Heart left ventricle (tissue), 13 donors: ENCODE measurements around the gene U2AF1L4.

Experiments
- POLR2A ChIP-seq, 2 donors: fragments of 450-650 bp; IDR thresholded peaks; one replicate each; pipeline ENCODE4 v1.6.1; 2017; ENCODE audit warnings: antibody characterized with exemption in 2 of 2, mild to moderate bottlenecking in 2 of 2, moderate library complexity in 2 of 2
- TF ChIP-seq, protein P1 (sequence below), 12 donors: fragments of 200-600 bp; sonication (generic) in 4 of 12; IDR thresholded peaks; one replicate each; pipeline versions ENCODE4 v1.5.0 to v1.8.0; 2018 to 2022; ENCODE audit warnings: antibody characterized with exemption in 12 of 12, mild to moderate bottlenecking in 5 of 12
- donor health status: ischemic (EF 13 %, LVEDD 7.1; RV severe dilation, severe dysfunction).
- donor health status: DM: no; HTN: yes; CAD: no.
- donor health status: DM: no; HTN: no; CAD: no.
- donor health status: ischemic (EF 25% LVEDD 6.9; RV normal size, moderate dysfunction).
- donor health status: ischemic (EF 25% LVEDD 5.7; RV mildly dilated, moderate dysfunction).
- donor health status: ischemic (EF 35%, LVEDD 5.7; RV mildly dilated, moderate dysfunction).
- donor health status: nonischemic (EF 11% LVEDD 7.7; RV severe dilation, severe dysfunction).
- donor health status: DM: yes; HTN: yes; CAD: no.
- donor health status: PGD.
- donor health status: ischemic (EF 29% LVEDD 5.4; RV normal size, mild dysfunction).
- donor health status: nonischemic (EF 23%, LVEDD 6.1; RV moderate dilation, normal function).

DNA sequence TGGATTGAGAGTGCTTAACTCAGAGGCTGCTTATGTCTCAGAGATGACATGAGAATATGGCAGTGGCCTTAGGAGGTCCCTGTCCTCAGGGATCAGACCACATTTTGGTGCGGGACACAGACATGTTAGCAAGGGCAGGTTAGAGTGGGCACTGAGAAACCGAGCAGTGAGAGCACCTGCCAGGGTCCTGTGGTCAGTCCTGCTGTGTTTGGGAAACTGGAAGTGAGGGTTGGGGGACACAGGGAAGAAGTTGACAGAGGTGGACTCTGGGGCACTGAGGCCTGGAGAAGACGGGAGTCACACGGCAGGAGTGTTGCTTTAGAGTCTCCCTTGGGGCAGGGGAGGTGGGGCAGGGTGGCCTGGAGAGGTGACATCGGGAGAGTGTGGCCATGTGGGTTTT lies 10.3 kb downstream of the U2AF1L4 start:
- TF ChIP-seq, protein P1, sequence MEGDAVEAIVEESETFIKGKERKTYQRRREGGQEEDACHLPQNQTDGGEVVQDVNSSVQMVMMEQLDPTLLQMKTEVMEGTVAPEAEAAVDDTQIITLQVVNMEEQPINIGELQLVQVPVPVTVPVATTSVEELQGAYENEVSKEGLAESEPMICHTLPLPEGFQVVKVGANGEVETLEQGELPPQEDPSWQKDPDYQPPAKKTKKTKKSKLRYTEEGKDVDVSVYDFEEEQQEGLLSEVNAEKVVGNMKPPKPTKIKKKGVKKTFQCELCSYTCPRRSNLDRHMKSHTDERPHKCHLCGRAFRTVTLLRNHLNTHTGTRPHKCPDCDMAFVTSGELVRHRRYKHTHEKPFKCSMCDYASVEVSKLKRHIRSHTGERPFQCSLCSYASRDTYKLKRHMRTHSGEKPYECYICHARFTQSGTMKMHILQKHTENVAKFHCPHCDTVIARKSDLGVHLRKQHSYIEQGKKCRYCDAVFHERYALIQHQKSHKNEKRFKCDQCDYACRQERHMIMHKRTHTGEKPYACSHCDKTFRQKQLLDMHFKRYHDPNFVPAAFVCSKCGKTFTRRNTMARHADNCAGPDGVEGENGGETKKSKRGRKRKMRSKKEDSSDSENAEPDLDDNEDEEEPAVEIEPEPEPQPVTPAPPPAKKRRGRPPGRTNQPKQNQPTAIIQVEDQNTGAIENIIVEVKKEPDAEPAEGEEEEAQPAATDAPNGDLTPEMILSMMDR (IDR thresholded peaks at IDR 0.05): no peak
- TF ChIP-seq POLR2A (IDR thresholded peaks at IDR 0.05): no peak
